Measurements from ENCODE around the gene MEGF10. TPM values are rescaled to one million over a fixed set of nuclear protein-coding genes. Genes with fewer than 3 reads are reported as not detected.

Gene MEGF10
- total RNA-seq, 1 donor from 2014 or later: 1.3 TPM

GRCh38 chr5:127412698-127413097 is 122.1 kb downstream of the MEGF10 start:
- H3K27me3 ChIP-seq (ENCODE audit: control insufficient read depth, insufficient read depth, low read length): no peaks in the 10 kb centered on the region
- no peak for TF ChIP-seq CTCF (IDR thresholded peaks at IDR 0.05; ENCODE audit: insufficient read depth, low read length, poor library complexity, severe bottlenecking)
- no peak for DNase-seq (ENCODE audit: low read depth)
- H3K4me3 ChIP-seq (ENCODE audit: low read depth, low read length): no peak overlapping the region
- H3K36me3 ChIP-seq (ENCODE audit: control insufficient read depth, insufficient read depth, low read length): no peaks in the 10 kb centered on the region

GRCh38 chr5:127415034-127415433 is 124.4 kb downstream of the MEGF10 start:
- no peak for TF ChIP-seq CTCF (IDR thresholded peaks at IDR 0.05; ENCODE audit: insufficient read depth, low read length, poor library complexity, severe bottlenecking)
- no peak overlapping the region for H3K4me3 ChIP-seq (ENCODE audit: low read depth, low read length)
- H3K36me3 ChIP-seq (ENCODE audit: control insufficient read depth, insufficient read depth, low read length): no peaks in the 10 kb centered on the region
- no peak for DNase-seq (ENCODE audit: low read depth)
- H3K27me3 ChIP-seq (ENCODE audit: control insufficient read depth, insufficient read depth, low read length): no peaks in the 10 kb centered on the region

GRCh38 chr5:127416906-127417305 is 126.3 kb downstream of the MEGF10 start:
- no peak for DNase-seq (ENCODE audit: low read depth)
- Histone ChIP-seq H3K4me3 (ENCODE audit: low read depth, low read length) (no peak overlapping the region), H3K36me3 (ENCODE audit: control insufficient read depth, insufficient read depth, low read length) (no peaks in the 10 kb centered on the region), H3K27me3 (ENCODE audit: control insufficient read depth, insufficient read depth, low read length) (no peaks in the 10 kb centered on the region)
- TF ChIP-seq CTCF (IDR thresholded peaks at IDR 0.05; ENCODE audit: insufficient read depth, low read length, poor library complexity, severe bottlenecking): no peak

GRCh38 chr5:127417528-127417927 is 126.9 kb downstream of the MEGF10 start:
- TF ChIP-seq CTCF (IDR thresholded peaks at IDR 0.05; ENCODE audit: insufficient read depth, low read length, poor library complexity, severe bottlenecking): no peak
- Histone ChIP-seq H3K4me3 (ENCODE audit: low read depth, low read length) (no peak overlapping the region), H3K27me3 (ENCODE audit: control insufficient read depth, insufficient read depth, low read length) (no peaks in the 10 kb centered on the region), H3K36me3 (ENCODE audit: control insufficient read depth, insufficient read depth, low read length) (no peaks in the 10 kb centered on the region)
- DNase-seq (ENCODE audit: low read depth): no peak

GRCh38 chr5:127418367-127418766 is 127.8 kb downstream of the MEGF10 start:
- Histone ChIP-seq H3K4me3 (ENCODE audit: low read depth, low read length) (no peak overlapping the region), H3K27me3 (ENCODE audit: control insufficient read depth, insufficient read depth, low read length) (no peaks in the 10 kb centered on the region), H3K36me3 (ENCODE audit: control insufficient read depth, insufficient read depth, low read length) (no peaks in the 10 kb centered on the region)
- DNase-seq (ENCODE audit: low read depth): no peak
- no peak for TF ChIP-seq CTCF (IDR thresholded peaks at IDR 0.05; ENCODE audit: insufficient read depth, low read length, poor library complexity, severe bottlenecking)

- TF ChIP-seq CTCF (IDR thresholded peaks at IDR 0.05; ENCODE audit: insufficient read depth, low read length, poor library complexity, severe bottlenecking): no peak
- Histone ChIP-seq H3K4me3 (ENCODE audit: low read depth, low read length) (no peak overlapping the region), H3K36me3 (ENCODE audit: control insufficient read depth, insufficient read depth, low read length) (no peaks in the 10 kb centered on the region), H3K27me3 (ENCODE audit: control insufficient read depth, insufficient read depth, low read length) (no peaks in the 10 kb centered on the region)
- no peak for DNase-seq (ENCODE audit: low read depth)
Observed at GRCh38 chr5:127418974-127419682, 128.5 kb downstream of the MEGF10 start.

Measured in kidney epithelial cell (primary cell).